Activated CD4-positive, alpha-beta T cell treated with anti-CD3 and anti-CD28 coated beads, Interleukin-2, amount 50 U/mL, for 4 hours (primary cell): ENCODE measurements around the gene RALGAPA1.
A peak's percentile ranks its signal among the peaks of the same experiment; 100 is the strongest.

Experiments used
- DNase-seq, 2 experiments: peaks; one replicate each; pipeline ENCODE4 v3.0.0-alpha.2; 2020

Gene RALGAPA1

GRCh38 chr14:35533357-35534207, 275.5 kb downstream of the RALGAPA1 start, which contains the start of gene INSM2:
Gene INSM2, plus strand, starts transcription at chr14:35534164. Its CDS starts 89 bp downstream, at chr14:35534253.
- peak; percentile 42 to 51 for DNase-seq

DNA sequence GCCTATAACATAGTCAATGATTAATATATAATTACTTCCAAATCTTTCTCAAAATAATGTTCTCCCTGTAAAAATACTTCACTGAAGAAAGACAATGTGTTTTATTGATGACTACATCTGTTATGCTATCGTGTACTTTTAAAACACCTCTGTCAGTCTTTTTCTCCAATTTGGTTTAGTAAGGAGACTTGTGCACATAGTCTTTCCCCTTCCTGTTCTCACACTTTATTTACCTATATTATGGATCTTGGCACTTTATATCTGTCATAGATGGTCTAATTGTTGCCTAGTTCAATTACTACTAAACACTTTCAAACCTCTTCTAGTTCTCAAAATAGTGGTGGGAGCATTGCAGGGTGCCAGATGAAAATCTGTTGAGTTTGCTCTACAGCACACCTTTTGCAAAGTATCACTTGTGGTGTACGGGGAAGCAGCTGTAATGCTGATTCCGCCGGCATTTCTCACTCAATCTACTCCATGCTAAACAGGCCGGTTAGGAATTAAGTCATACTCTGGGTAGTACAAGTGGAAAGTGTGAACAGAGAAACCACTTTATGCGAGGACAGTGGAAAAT, 276.2 kb downstream of the RALGAPA1 start:
- no peak for DNase-seq

DNA sequence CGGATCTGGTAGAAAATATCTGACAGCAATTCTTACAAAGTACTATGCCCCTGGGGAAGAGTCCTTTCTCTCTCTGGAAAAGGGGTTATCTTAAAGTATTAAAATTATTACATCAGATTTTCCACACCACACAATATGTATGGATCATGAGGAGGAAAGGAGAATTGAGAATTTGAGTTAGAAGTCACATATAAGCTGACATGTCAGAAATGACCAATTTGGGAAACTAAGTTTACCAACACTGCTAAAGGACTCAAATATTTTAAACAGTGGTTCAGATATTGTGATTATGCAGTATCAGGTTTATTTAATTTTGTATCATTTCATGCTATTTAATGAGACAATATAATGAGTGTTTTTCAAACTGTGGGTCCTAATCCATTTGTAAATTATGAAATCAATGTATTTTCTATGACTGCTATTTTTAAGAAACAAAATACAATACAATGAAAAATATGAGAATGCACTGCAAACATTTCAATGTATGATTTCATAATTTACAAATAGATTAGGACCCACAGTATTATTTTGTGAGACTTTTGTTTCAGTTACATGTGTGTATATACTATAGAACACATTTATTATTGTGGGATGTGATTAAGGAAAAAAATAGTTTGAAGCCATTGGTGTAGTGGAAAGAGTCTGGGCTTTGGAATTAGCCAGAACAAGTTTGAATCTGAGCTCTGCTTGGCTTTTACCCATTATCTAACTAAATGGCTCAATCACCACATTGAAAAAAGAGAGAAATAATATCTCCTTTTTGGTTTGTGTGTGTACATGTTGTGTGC, 276.9 kb downstream of the RALGAPA1 start:
- no peak for DNase-seq

DNA sequence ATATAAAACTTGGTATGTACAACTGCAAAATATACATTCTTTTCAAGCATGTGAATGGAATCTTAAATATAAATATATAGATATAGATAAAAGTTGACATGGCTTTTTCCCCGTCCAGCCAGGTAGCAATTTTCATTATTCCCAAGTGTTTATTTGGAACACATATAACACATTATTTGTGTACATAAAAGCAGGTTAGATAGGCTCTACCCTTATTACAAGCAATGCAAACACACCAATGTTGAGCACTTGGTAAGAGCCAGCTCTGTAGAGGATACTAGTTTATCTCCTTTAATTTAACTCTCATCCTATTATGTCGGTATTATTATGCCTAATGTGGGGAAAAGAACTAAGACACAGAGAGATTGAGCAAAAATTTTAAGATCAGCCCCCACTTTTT, 282.1 kb downstream of the RALGAPA1 start:
- no peak for DNase-seq

DNA sequence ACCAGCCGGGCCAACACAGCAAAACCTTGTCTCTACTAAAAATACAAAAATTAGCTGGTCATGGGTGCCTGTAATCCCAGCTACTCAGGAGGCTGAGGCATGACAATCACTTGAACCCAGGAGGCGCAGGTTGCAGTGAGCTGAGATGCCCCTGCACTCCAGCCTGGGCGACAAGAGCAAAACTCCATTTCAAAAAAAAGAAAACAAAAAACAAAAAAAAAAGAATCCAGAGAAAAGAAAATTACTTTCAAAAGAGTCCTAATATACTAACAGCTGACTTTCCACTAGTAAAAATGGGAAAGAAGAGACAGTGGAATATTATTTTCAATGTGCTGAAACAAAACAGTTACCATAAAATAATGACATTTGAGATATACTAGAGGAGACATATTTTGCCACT, 283.4 kb downstream of the RALGAPA1 start:
- no peak for DNase-seq

DNA sequence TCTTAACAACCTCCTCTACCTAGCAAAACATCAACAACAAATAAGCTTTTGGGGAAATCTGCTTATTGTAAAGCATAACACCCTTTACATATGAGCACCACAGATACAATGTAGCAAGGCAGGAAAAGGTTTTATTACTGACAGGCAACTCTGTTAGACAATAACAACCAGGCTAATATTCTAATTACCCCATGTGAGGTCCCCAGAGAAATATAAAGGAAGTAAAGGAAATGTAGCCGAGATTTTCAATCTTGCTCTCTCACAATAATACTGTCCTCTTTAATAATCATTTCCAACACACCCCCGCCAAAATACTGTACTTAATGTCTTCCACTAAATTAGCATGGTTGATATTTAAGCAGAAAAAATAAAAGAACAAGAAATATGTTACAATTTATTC, 289.1 kb downstream of the RALGAPA1 start:
- no peak for DNase-seq

DNA sequence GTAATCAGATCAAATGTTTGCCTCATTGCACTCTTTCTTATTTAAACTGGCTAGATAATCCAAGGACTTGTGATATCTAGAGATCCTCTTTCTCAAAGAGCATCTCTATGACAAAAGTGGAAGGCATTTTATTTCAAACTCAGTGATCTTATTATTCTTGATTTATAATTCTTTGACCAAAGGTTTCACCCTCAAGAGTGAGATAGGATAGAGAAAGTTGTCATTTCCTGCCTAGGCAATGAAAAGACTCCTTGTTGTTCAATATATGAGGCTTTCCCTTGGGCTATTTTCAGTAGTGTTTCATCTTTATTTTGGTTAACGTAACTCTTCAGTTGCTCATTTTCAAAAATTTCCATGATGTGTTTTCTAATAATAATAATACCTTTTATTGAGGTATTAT, 293.2 kb downstream of the RALGAPA1 start:
- DNase-seq: no peak

GRCh38 chr14:35512765-35513164, 296.3 kb downstream of the RALGAPA1 start:
- DNase-seq: no peak

DNA sequence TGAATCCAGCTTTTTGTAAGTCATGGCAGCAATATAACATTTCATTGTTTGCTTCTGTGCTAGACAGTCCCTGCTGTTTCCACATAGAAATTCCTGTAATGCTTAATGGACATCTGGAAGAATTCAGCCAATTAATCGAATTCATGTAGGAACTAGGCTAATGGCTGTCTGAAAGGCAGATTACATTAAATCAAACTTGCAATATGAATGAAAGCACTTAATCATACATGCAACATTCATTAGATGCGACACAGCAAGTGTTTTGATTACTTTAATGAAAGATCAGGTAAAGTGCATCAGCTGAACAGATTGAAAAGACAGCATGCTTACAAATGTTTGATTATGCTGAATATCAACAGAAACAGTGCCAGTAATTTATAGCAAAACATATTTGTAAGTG, 299.2 kb downstream of the RALGAPA1 start:
- DNase-seq: no peak

- DNase-seq: no peak
Measured at GRCh38 chr14:35506927-35507326, 302.2 kb downstream of the RALGAPA1 start.

DNA sequence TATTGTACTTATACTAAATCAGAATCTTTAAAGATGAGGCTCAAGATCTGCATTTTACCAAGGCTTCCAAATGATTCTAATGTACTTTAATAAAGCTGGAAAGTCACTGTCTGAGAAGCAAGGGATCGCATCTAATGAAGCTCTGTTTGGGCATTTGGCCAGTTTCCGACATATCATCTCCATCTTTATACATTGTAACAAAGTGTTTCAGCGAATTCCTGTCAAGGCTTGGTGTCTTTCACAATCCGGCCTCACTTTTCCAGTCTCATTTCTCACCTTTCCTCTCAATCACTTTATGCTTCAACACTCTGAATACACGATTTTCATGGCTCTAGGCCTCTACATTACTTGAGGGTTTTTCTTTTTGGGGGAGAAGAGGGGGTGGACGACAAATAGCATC, 302.6 kb downstream of the RALGAPA1 start:
- no peak for DNase-seq

GRCh38 chr14:35504260-35504659, 304.8 kb downstream of the RALGAPA1 start:
- DNase-seq: no peak

DNA sequence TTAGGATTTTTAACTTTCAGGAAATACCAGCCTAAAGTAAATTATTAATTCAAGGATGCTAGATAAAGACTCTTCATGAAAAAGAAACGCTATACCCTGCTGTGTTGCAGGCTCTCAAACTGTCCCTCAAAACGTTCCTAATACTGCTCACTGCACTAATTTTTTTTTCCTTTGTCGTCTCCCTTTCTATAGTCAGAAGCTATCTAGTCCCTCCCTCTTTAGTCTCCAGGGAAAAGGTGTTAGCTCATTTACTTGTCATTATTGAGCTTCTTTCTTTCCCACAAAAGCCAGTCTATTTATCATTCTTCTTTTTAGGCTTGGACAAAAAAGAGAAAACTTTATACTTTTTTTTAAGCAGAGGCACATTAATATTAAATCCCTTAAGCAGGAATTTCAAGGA, 305.4 kb downstream of the RALGAPA1 start:
- DNase-seq: no peak

- DNase-seq: no peak
Measured at GRCh38 chr14:35499180-35499579, 309.9 kb downstream of the RALGAPA1 start.

- no peak for DNase-seq
Measured at GRCh38 chr14:35495278-35495677, 313.8 kb downstream of the RALGAPA1 start.

DNA sequence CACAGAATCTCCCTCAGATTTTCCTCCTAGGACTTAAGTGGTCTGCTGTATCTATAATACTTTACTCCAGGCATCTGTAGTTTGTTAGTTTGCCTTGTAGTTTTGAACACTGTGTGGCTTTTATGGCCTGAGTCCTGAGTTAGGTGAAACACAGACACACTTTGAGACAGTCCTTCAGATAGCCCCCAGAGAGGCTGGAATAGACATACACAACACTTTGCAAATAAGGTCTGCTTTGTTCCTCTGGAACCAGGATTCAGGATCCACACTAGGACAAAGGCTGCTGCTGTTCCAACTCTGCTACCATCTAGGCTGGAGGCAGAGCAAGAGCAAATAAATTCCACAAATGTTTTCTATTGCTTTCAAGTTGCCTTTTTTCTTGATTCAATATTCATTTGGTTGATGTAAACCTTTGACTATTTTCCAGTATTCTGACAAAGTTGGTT, 316.5 kb downstream of the RALGAPA1 start:
- DNase-seq: no peak
